Mesodermal cell (in vitro differentiated cells): Measurements from ENCODE around the gene EHBP1.

Experiments
- H3K27ac ChIP-seq: 2 replicates; pipeline ENCODE4 v1.7.0; 2013; ENCODE audit warnings: mild to moderate bottlenecking, low read depth, low read length, moderate library complexity; ENCODE audit not compliant: severe bottlenecking
- H3K36me3 ChIP-seq: 2 replicates; pipeline ENCODE4 v1.7.1; 2013; ENCODE audit warnings: mild to moderate bottlenecking, low read length, moderate library complexity; ENCODE audit not compliant: control insufficient read depth, insufficient read depth
- H3K4me1 ChIP-seq: one replicate; pipeline ENCODE4 v1.7.1; 2013; ENCODE audit warnings: mild to moderate bottlenecking, low read length; ENCODE audit not compliant: insufficient read depth, control insufficient read depth, poor library complexity, severe bottlenecking
- H3K4me3 ChIP-seq: 2 replicates; pipeline ENCODE4 v1.7.0; 2013; ENCODE audit warnings: low read length, control low read depth, mild to moderate bottlenecking; ENCODE audit not compliant: insufficient read depth, poor library complexity, severe bottlenecking; ENCODE audit errors: extremely low read depth
- H3K9me3 ChIP-seq: 2 replicates; pipeline ENCODE4 v1.7.1; 2013; ENCODE audit warnings: mild to moderate bottlenecking, low read length, moderate library complexity; ENCODE audit not compliant: control insufficient read depth
- WGBS, 2 experiments: methylation state at CpG; one replicate each; pipeline ENCODE4 v1.1.5; 2013; ENCODE audit warnings: missing lambda C conversion rate in 2 of 2; ENCODE audit not compliant: insufficient coverage in 2 of 2; 5-methylcytosine and 5-hydroxymethylcytosine counted together

EHBP1 gene

GRCh38 chr2:62992561-62992960 is 287.0 kb downstream of the EHBP1 start:
- H3K36me3 ChIP-seq, result no peaks in the 10 kb centered on the region
- H3K9me3 ChIP-seq, result no peaks in the 10 kb centered on the region
- H3K4me3 ChIP-seq, result no peak overlapping the region
- H3K4me1 ChIP-seq, result no peaks in the 10 kb centered on the region
- H3K27ac ChIP-seq, result no peak overlapping the region
- 100% methylated on average over 1 of the region's 2 CpGs; no CpG with 5 or more reads in 1 of the 2 experiments for WGBS, 2 experiments

- Histone ChIP-seq H3K4me3 (no peak overlapping the region), H3K9me3 (no peaks in the 10 kb centered on the region), H3K4me1 (no peaks in the 10 kb centered on the region), H3K36me3 (no peaks in the 10 kb centered on the region), H3K27ac (no peak overlapping the region)
- 88% methylated on average over 1 of the region's 4 CpGs; no CpG with 5 or more reads in 1 of the 2 experiments for WGBS, 2 experiments
Measured at GRCh38 chr2:62994206-62994605, 288.7 kb downstream of the EHBP1 start.

GRCh38 chr2:62996534-62997186 is 291.1 kb downstream of the EHBP1 start:
- Histone ChIP-seq H3K36me3 (no peaks in the 10 kb centered on the region), H3K4me1 (no peaks in the 10 kb centered on the region), H3K27ac (no peak overlapping the region), H3K4me3 (no peak overlapping the region), H3K9me3 (no peaks in the 10 kb centered on the region)
- 92 to 96% methylated on average over 12 of the region's 12 CpGs for WGBS, 2 experiments

- Histone ChIP-seq H3K4me1 (no peaks in the 10 kb centered on the region), H3K36me3 (no peaks in the 10 kb centered on the region), H3K27ac (no peak overlapping the region), H3K4me3 (no peak overlapping the region), H3K9me3 (no peaks in the 10 kb centered on the region)
- no CpG with 5 or more reads among the region's 1 CpG for WGBS, 2 experiments
Measured at GRCh38 chr2:62998949-62999348, 293.4 kb downstream of the EHBP1 start.

- Histone ChIP-seq H3K27ac (no peak overlapping the region), H3K4me1 (no peaks in the 10 kb centered on the region), H3K4me3 (no peak overlapping the region), H3K36me3 (no peaks in the 10 kb centered on the region), H3K9me3 (no peaks in the 10 kb centered on the region)
- 93 to 100% methylated on average over 1 of the region's 1 CpG for WGBS, 2 experiments
Measured at GRCh38 chr2:62999905-63000304, 294.4 kb downstream of the EHBP1 start.

GRCh38 chr2:63000801-63001200 is 295.3 kb downstream of the EHBP1 start:
- Histone ChIP-seq H3K4me1 (no peaks in the 10 kb centered on the region), H3K4me3 (no peak overlapping the region), H3K9me3 (no peaks in the 10 kb centered on the region), H3K36me3 (no peaks in the 10 kb centered on the region), H3K27ac (no peak overlapping the region)
- WGBS, 2 experiments, result no CpG with 5 or more reads among the region's 1 CpG

GRCh38 chr2:63001576-63001975 is 296.1 kb downstream of the EHBP1 start:
- Histone ChIP-seq H3K36me3 (no peaks in the 10 kb centered on the region), H3K4me1 (no peaks in the 10 kb centered on the region), H3K9me3 (no peaks in the 10 kb centered on the region), H3K27ac (no peak overlapping the region), H3K4me3 (no peak overlapping the region)

GRCh38 chr2:63003351-63003750 is 297.8 kb downstream of the EHBP1 start:
- WGBS, 2 experiments, result no CpG with 5 or more reads among the region's 4 CpGs
- H3K9me3 ChIP-seq, result no peaks in the 10 kb centered on the region
- no peaks in the 10 kb centered on the region for H3K36me3 ChIP-seq
- no peak overlapping the region for H3K4me3 ChIP-seq
- H3K4me1 ChIP-seq, result no peaks in the 10 kb centered on the region
- no peak overlapping the region for H3K27ac ChIP-seq

- H3K36me3 ChIP-seq, result no peaks in the 10 kb centered on the region
- H3K4me1 ChIP-seq, result no peaks in the 10 kb centered on the region
- H3K27ac ChIP-seq, result no peak overlapping the region
- no peaks in the 10 kb centered on the region for H3K9me3 ChIP-seq
- H3K4me3 ChIP-seq, result no peak overlapping the region
Measured at GRCh38 chr2:63007813-63008458, 302.4 kb downstream of the EHBP1 start.

GRCh38 chr2:63008838-63009237 is 303.3 kb downstream of the EHBP1 start:
- Histone ChIP-seq H3K9me3 (no peaks in the 10 kb centered on the region), H3K4me3 (no peak overlapping the region), H3K4me1 (no peaks in the 10 kb centered on the region), H3K27ac (no peak overlapping the region), H3K36me3 (no peaks in the 10 kb centered on the region)
- 56 to 90% methylated on average over 1 of the region's 1 CpG for WGBS, 2 experiments

- Histone ChIP-seq H3K36me3 (no peaks in the 10 kb centered on the region), H3K27ac (no peak overlapping the region), H3K4me1 (no peaks in the 10 kb centered on the region)
Measured at GRCh38 chr2:63009490-63009889, 304.0 kb downstream of the EHBP1 start.

More at GRCh38 chr2:63009490-63009889, 304.0 kb downstream of the EHBP1 start:
- H3K4me3 ChIP-seq, result no peak overlapping the region
- H3K9me3 ChIP-seq, result no peaks in the 10 kb centered on the region
